ENCODE measurements around the gene TEC.
"Not testable (repeated sequence)": the region's sequence is repeated elsewhere in the genome, so short reads cannot be mapped to it uniquely, and the experiment has no call there.

The TEC gene

GRCh38 chr4:48167538-48168263, 101.9 kb downstream of the TEC start:
- Histone ChIP-seq H3K27ac (no peak overlapping the region), H3K9me3 (ENCODE audit: low read depth, low read length) (no peaks in the 10 kb centered on the region), H3K36me3 (ENCODE audit: insufficient read depth, low read length) (no peaks in the 10 kb centered on the region), H3K4me3 (no peak overlapping the region), H3K9ac (ENCODE audit: insufficient read length) (no peak overlapping the region)
- TF ChIP-seq EZH2 (IDR thresholded peaks at IDR 0.05) = no peak
- TF ChIP-seq FOXP2 (optimal IDR thresholded peaks at IDR 0.05; ENCODE audit: control extremely low read depth, extremely low read length, insufficient read depth) = no peak
- TF ChIP-seq POLR2AphosphoS5 (IDR thresholded peaks at IDR 0.05; ENCODE audit: borderline replicate concordance, low read depth, low read length) = no peak
- no peak for DNase-seq (ENCODE audit: low read depth, low spot score)

DNA sequence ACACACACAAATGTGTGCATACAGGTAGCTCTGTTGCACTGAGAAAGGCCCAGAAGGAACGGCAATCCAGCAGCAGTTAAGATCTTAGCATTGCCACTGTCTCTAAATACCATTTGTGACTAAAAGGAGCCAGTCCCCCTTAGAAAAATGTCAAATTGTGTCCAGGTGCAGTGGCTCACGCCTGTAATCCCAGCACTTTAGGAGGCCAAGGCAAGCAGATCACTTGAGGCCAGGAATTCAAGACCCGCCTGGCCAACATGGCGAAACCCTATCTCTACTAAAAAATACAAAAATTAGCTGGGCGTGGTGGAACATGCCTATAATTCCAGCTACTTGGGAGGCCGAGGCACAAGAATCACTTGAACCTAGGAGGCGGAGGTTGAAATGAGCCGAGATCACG, 105.1 kb downstream of the TEC start:
- H3K36me3 ChIP-seq (ENCODE audit: insufficient read depth, low read length); DNase-seq (ENCODE audit: low read depth, low spot score); H3K9me3 ChIP-seq (ENCODE audit: low read depth, low read length); H3K9ac ChIP-seq (ENCODE audit: insufficient read length); H3K4me3 ChIP-seq; H3K27ac ChIP-seq: not testable (repeated sequence)

DNA sequence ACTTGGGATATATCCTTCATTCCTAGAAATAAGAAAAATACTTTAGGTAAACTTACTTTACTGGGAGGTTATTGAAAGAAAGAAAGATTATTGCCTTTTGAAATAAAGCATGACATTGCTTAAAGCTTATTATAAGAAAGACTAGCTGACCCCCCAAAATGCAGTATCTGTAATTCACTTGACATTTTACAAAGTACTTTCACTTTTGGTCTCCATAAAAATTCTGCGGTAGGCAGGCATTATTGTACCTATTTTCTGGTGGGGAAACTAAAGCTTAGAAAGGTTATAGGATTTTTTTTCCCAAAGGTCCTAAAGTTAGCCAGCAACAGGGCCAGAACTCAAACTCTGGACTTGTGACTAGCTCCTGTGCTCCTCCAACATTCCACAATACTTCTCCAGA, 105.9 kb downstream of the TEC start:
- TF ChIP-seq FOXP2 (optimal IDR thresholded peaks at IDR 0.05; ENCODE audit: control extremely low read depth, extremely low read length, insufficient read depth) (no peak), EZH2 (IDR thresholded peaks at IDR 0.05) (no peak), POLR2AphosphoS5 (IDR thresholded peaks at IDR 0.05; ENCODE audit: borderline replicate concordance, low read depth, low read length) (no peak)
- no peak overlapping the region for H3K4me3 ChIP-seq
- DNase-seq (ENCODE audit: low read depth, low spot score) = no peak
- H3K9ac ChIP-seq (ENCODE audit: insufficient read length) = no peak overlapping the region
- H3K27ac ChIP-seq = no peak overlapping the region
- no peaks in the 10 kb centered on the region for H3K36me3 ChIP-seq (ENCODE audit: insufficient read depth, low read length)
- no peaks in the 10 kb centered on the region for H3K9me3 ChIP-seq (ENCODE audit: low read depth, low read length)

GRCh38 chr4:48162162-48162561, 107.5 kb downstream of the TEC start:
- no peak for TF ChIP-seq FOXP2 (optimal IDR thresholded peaks at IDR 0.05; ENCODE audit: control extremely low read depth, extremely low read length, insufficient read depth)
- H3K9me3 ChIP-seq (ENCODE audit: low read depth, low read length) = no peaks in the 10 kb centered on the region
- H3K4me3 ChIP-seq = no peak overlapping the region
- H3K27ac ChIP-seq = no peak overlapping the region
- no peak for DNase-seq (ENCODE audit: low read depth, low spot score)
- H3K9ac ChIP-seq (ENCODE audit: insufficient read length) = no peak overlapping the region
- H3K36me3 ChIP-seq (ENCODE audit: insufficient read depth, low read length) = no peaks in the 10 kb centered on the region

DNA sequence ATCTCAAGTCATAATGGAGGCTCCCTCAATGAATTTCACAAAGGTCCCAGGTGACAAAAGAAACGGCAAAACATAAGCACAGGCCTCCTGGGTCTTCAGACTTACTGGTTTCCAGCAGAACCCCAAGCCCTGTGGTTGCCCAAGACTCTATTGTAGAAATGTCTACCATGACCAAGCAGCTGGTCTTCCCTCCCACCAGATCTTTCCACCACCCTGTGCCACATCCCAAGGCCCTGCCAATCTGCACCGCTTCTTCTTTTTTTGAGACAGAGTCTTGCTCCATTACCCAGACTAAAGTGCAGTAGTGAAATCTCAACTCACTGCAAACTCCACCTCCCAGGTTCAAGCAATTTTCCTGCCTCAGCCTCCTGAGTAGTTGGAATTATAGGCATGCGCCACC, 112.4 kb downstream of the TEC start:
- no peak overlapping the region for H3K27ac ChIP-seq
- DNase-seq (ENCODE audit: low read depth, low spot score) = no peak
- no peaks in the 10 kb centered on the region for H3K36me3 ChIP-seq (ENCODE audit: insufficient read depth, low read length)
- TF ChIP-seq POLR2AphosphoS5 (IDR thresholded peaks at IDR 0.05; ENCODE audit: borderline replicate concordance, low read depth, low read length) (no peak), EZH2 (IDR thresholded peaks at IDR 0.05) (no peak)
- no peak overlapping the region for H3K9ac ChIP-seq (ENCODE audit: insufficient read length)
- no peak overlapping the region for H3K4me3 ChIP-seq
- 0 out of 2 replicates have a peak, but pooled peaks cover 6% of the 10 kb centered on the region for H3K9me3 ChIP-seq (ENCODE audit: low read depth, low read length)

GRCh38 chr4:48156423-48156822, 113.2 kb downstream of the TEC start:
- no peaks in the 10 kb centered on the region for H3K36me3 ChIP-seq (ENCODE audit: insufficient read depth, low read length)
- H3K27ac ChIP-seq = no peak overlapping the region
- TF ChIP-seq FOXP2 (optimal IDR thresholded peaks at IDR 0.05; ENCODE audit: control extremely low read depth, extremely low read length, insufficient read depth) (no peak), POLR2AphosphoS5 (IDR thresholded peaks at IDR 0.05; ENCODE audit: borderline replicate concordance, low read depth, low read length) (no peak), EZH2 (IDR thresholded peaks at IDR 0.05) (no peak)
- 0 out of 2 replicates have a peak, but pooled peaks cover 6% of the 10 kb centered on the region for H3K9me3 ChIP-seq (ENCODE audit: low read depth, low read length)
- H3K9ac ChIP-seq (ENCODE audit: insufficient read length) = no peak overlapping the region
- no peak for DNase-seq (ENCODE audit: low read depth, low spot score)
- no peak overlapping the region for H3K4me3 ChIP-seq

DNA sequence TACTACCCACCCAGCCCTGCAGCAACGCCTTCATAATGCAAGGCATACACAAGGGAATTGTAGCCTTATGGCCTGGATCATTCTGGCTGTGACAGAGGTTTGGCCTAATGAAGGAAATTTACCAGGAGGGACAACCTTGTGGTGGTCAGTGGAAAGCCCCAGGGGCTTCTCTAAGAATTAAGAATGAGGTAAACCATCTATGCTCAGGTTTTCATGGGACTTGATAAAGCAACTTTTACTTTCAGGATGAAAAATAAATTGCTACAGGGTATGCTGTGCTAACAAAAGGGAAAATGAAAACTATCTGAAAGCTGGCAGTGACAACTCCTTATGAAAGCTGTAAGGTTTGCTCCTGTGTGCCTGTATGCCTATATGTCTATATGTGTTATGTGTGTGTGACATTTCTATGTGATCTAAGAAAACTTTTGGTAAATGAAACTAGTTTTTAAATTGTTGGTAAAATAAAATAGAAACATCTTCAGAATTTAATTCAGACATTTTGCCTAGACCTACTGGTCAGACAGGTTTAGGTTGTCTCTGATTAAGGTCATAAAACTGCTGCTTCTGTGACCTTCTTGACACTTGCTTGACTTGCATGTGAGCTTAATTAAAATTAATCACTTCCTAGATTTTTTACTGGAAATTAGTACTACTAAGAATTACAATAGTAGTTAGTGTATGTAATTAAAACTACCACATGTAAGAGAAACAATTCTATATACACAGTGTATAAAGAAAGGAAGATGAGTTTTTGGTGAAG, 115.7 kb downstream of the TEC start:
- no peaks in the 10 kb centered on the region for H3K36me3 ChIP-seq (ENCODE audit: insufficient read depth, low read length)
- no peak overlapping the region for H3K9ac ChIP-seq (ENCODE audit: insufficient read length)
- no peak overlapping the region for H3K27ac ChIP-seq
- no peak for TF ChIP-seq FOXP2 (optimal IDR thresholded peaks at IDR 0.05; ENCODE audit: control extremely low read depth, extremely low read length, insufficient read depth)
- TF ChIP-seq POLR2AphosphoS5 (IDR thresholded peaks at IDR 0.05; ENCODE audit: borderline replicate concordance, low read depth, low read length) = no peak
- no peak for TF ChIP-seq EZH2 (IDR thresholded peaks at IDR 0.05)
- DNase-seq (ENCODE audit: low read depth, low spot score) = no peak
- H3K4me3 ChIP-seq = no peak overlapping the region
- 0 out of 2 replicates have a peak, but pooled peaks cover 6% of the 10 kb centered on the region for H3K9me3 ChIP-seq (ENCODE audit: low read depth, low read length)

DNA sequence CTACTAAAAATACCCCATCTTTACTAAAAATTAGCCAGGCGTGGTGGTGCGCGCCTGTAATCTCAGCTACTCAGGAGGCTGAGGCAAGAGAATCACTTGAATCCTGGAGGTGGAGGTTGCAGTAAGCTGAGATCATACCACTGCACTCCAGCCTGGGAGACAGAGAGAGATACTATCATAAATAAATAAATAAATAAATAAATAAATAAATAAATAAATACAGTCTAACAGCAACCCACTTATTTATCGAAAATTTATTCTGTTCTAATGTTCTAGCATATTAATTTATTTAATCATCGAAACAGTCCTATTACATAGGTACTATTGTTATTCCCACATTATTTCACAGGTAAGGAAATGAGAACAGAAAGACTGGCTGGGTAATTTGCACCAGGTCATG, 117.4 kb downstream of the TEC start:
- H3K9ac ChIP-seq (ENCODE audit: insufficient read length) = no peak overlapping the region
- 0 out of 2 replicates have a peak, but pooled peaks cover 6% of the 10 kb centered on the region for H3K9me3 ChIP-seq (ENCODE audit: low read depth, low read length)
- no peaks in the 10 kb centered on the region for H3K36me3 ChIP-seq (ENCODE audit: insufficient read depth, low read length)
- TF ChIP-seq POLR2AphosphoS5 (IDR thresholded peaks at IDR 0.05; ENCODE audit: borderline replicate concordance, low read depth, low read length) (no peak), EZH2 (IDR thresholded peaks at IDR 0.05) (no peak), FOXP2 (optimal IDR thresholded peaks at IDR 0.05; ENCODE audit: control extremely low read depth, extremely low read length, insufficient read depth) (no peak)
- no peak for DNase-seq (ENCODE audit: low read depth, low spot score)
- no peak overlapping the region for H3K27ac ChIP-seq
- H3K4me3 ChIP-seq = no peak overlapping the region
